Ishikawa (cell line): ENCODE measurements around the gene TSC22D3.

Source experiments
- EP300 ChIP-seq: IDR thresholded peaks from 2 replicates; pipeline ENCODE4 v1.6.1; 2012; ENCODE audit warnings: borderline replicate concordance
- FOXM1 ChIP-seq: IDR thresholded peaks from 2 replicates; pipeline ENCODE4 v1.6.1; 2012; ENCODE audit warnings: low read depth, borderline replicate concordance
- NFIC ChIP-seq: IDR thresholded peaks from 2 replicates; pipeline ENCODE4 v1.6.1; 2012
- RAD21 ChIP-seq: IDR thresholded peaks from 2 replicates; pipeline ENCODE4 v1.6.1; 2012; ENCODE audit warnings: low read depth
- TEAD4 ChIP-seq: IDR thresholded peaks from 2 replicates; pipeline ENCODE4 v1.6.1; 2012

DNA sequence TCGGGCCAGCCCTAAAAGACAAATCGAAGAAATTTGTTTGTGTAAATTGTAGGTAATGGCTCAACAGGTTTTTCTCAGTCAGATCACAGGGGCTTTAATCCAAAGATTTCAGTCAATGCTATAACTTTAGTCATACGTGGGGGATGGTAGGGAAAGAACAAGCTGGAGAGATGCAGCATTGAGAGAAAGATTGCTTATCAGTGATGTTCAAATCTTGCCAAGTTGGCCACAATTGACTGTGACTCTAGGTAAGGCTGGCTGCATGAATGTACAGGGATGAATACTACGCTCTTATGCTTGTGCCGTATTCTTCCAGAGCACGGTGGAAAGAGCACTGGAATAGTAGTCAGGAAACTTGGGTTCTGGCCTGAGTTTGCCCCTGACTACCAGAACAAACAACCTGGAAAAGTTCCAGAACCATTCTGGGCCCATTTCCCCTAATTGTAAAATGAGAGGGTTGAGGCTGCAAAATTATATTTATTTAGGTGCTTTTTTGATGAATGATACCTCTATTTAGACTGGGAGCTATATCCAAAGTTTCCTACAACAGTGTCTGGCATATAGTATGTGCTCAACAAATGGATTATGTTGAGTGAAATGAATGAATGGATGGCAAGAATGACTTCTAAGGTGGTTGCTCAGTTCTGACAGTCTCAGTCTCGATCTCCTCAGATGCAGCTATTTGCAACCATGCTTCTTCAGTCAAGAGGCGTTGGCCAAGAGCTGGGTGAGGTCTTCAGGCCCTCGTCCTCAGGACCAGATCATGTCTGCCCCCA, 44.4 kb downstream of the TSC22D3 start:
- no peak for TF ChIP-seq EP300
- no peak for TF ChIP-seq NFIC
- TF ChIP-seq FOXM1: no peak
- TF ChIP-seq TEAD4: no peak
- no peak for TF ChIP-seq RAD21
